GM19240 (cell line): Measurements from ENCODE around the gene PNPO.

Experiments
- DNase-seq: peaks from one replicate; pipeline ENCODE4 v3.0.0; 2011; ENCODE audit warnings: low spot score; ENCODE audit not compliant: insufficient read length

PNPO gene

DNA sequence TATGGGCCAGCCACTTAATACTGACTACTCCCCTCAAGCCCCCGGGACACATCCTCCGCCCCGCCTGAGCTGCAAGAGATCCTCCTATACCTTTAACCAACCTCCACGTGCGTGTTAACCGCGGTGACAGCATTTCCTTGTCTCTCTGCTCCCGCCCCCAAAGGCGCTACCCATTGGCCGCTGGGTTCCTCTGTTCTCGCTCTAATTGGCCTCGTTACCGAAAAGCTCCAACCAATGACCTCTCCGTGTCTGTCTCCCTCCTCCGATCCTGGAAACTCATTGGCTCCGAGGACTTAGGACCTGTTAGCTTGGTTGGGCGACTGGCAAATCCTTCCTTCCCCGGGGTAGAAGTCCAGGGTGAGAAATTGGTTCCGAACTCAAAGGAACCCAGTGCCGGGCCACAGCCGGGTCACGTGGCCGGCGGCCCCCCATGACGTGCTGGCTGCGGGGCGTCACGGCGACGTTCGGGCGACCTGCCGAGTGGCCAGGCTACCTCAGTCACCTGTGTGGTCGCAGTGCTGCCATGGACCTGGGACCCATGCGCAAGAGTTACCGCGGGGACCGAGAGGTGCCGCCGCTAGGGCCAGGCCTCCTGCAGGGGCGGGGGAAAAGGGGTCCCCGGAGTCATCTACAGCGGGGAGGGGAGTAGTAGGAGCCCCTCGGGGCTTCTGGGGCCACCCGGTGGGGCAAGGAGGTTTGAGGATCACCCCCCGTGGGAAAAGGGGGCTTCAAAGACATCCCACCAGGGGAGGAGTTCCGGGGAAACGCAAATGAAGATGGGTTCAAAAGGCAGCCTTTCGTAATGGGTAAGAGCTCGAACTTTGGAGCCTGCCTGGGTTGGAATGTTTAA lies at the start of gene PNPO:
Gene PNPO, plus strand, starts transcription at position 326 of the 850 bp plus-strand sequence. Its CDS starts 105 bp downstream, at position 431.
- peak; percentile 90 for DNase-seq

- no peak for DNase-seq
Measured at GRCh38 chr17:47894498-47895346, 46.6 kb upstream of the PNPO start.

- DNase-seq = no peak
Measured at GRCh38 chr17:47895347-47895855, 46.0 kb upstream of the PNPO start.

GRCh38 chr17:47895856-47896671 lies 45.3 kb upstream of the PNPO start, which contains the start of gene SP2:
SP2 (plus strand) TSS chr17:47896236; CDS start chr17:47896287, 51 bp downstream.
- peak; percentile 98 for DNase-seq

DNA sequence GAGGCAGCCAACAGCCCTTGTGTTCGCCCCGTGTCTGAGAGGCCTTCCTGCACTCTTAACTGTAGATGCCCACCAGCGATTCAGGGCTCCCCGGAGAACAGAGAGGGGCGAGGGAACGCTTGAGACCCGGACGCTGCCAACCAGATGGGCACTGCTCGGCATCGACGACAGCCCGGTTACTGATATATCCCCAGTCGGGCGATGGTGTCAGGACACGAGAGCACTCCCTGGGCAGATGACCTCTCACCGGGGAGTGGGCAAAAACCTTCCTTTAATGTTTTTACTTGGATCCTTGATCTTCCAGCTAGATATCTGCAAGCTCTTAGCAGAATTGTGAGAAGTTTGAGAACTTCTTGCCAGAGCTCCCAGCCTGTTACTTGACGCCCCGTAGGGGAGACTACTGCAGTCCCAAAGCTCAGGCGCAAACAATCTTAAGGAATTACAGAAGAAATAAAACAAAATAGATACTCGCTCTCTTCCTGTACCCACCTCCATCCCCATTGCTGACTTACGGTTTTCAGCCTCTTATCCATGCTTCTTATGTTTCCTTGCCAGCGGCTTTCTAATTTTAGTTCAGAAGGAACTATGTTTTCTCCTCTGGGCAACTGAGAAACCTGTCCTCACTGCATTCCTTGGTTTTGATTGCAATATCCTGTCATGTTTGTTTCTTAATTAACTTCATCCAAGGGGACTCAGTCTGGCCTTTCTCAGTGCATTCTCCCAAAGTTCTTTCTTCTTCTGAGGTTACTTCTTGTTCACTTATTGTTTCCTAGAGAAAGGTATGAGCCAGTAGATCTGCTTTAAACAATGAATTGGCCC lies 44.5 kb upstream of the PNPO start:
- DNase-seq = no peak

- DNase-seq = no peak
Measured at GRCh38 chr17:47897561-47897960, 43.8 kb upstream of the PNPO start.

- no peak for DNase-seq
Measured at GRCh38 chr17:47898241-47898640, 43.1 kb upstream of the PNPO start.

- DNase-seq = no peak
Measured at GRCh38 chr17:47899643-47900042, 41.7 kb upstream of the PNPO start.

GRCh38 chr17:47901423-47901822 lies 39.9 kb upstream of the PNPO start:
- DNase-seq = no peak

DNA sequence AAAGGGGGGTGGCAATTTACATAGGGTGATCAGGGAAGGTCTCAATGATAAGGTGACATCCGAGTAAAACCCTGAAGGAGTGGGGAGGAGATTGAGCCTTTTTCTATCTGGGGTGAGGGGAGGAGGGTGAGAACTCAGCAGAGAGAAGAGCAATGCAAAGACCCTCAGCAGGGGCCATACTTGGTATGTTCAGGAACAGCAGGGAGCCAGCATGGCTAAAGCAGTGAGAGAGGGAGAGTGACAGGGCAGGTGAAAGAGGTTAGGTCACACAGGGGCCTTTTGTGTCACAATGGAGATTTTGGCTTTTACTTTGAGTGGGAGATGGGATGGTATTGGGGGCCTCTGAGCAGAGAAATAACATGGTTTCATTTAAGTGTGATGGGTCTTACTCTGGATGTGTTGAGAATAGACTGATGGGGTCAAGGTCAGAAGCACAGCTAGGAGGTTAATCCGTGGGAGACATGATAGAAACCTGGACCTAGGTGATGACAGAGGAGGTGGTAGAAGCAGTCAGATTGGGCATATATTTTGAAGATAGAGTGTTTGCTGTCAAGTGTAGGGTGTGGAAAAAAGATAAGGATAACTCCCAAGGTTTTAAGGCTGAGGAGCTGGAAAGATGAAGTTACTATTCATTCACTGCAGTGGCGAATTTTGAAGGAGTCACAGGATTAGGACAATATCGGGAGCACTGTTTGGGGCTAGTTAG lies 39.2 kb upstream of the PNPO start:
- no peak for DNase-seq

GRCh38 chr17:47905221-47905733 lies 36.1 kb upstream of the PNPO start:
- DNase-seq = no peak

- no peak for DNase-seq
Measured at GRCh38 chr17:47906443-47906842, 34.9 kb upstream of the PNPO start.

DNA sequence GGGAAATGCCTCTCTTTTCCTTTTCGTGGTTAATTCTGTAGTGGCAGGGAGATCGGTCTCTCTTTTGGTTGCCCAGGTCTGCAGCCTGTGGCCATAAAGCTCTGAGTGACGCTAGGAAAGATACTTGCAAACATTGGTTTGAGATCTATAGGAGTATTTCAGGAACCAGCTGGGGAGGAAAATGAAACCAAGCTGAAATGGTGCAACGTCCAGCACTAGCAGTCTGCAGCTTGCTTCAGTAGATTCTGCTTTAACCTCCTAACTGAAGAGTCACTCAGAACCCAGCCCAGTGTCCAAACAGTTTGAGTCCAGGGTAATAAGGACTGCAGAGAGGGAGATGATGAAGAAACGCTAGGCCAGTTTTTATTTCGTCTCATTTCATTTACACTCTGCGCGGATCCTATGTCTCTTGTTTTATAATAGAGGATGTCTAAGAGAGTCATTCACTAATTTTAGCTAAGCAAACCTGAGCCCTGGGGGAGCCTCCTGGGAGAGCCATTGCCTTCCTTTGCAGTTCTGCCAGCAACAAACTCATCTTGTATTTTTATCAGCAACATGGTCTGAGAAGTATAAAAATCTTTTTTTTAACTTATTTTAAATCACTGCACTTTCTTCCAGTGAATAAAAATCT lies 33.3 kb upstream of the PNPO start:
- DNase-seq = no peak

- DNase-seq = no peak
Measured at GRCh38 chr17:47913050-47913449, 28.3 kb upstream of the PNPO start.

DNA sequence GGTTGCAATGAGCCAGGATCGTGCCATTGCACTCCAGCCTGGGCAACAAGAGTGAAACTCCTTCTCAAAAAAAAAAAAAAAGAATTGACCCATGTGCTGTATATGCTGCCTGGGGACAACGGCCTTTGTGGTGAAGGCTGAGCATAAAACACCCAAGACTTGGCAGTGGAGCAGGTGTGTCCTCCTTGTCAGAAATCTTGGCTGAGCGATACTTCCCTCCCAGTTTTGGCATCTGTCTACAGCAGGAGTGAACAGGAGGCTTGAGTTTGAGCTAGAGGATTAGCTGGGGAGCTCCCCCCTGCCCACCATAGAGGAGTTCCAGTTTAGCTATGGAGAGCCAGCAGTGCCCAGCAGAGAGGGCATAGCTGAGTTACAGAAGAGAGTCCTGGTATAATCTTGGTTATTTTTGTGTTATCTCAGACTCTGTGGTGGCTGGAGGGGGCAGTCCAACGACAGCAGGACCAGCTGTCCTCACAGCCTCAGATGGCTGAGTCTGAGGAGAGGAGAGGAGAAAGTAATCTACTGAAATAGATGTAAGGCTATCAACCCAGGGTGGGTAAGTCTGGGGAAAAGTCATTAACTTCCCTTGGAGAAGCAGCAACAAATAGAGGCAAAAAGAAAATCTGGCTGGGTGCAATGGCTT lies 26.9 kb upstream of the PNPO start:
- DNase-seq = no peak

DNA sequence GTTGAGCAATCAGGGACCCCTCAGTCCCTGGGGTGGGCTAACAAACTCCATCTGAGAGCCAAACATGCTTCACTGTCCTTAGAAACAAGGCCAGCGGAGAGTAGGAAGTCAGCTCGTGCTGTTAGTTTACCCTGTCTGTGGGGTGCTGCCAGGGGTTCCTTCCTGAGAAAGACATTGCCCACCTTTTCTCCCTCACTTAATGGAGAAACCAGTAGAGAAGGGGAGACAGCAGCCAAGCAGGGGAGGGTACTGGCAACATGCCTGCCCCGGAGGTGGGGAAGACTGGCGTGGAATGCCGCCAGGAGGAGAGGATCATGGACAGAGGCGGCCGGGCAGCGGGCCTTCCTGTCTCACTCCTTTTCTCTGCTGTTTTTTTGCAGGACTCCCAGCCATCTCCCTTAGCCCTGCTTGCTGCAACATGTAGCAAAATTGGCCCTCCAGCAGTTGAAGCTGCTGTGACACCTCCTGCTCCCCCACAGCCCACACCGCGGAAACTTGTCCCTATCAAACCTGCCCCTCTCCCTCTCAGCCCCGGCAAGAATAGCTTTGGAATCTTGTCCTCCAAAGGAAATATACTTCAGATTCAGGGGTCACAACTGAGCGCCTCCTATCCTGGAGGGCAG lies 25.5 kb upstream of the PNPO start:
- DNase-seq = no peak

DNA sequence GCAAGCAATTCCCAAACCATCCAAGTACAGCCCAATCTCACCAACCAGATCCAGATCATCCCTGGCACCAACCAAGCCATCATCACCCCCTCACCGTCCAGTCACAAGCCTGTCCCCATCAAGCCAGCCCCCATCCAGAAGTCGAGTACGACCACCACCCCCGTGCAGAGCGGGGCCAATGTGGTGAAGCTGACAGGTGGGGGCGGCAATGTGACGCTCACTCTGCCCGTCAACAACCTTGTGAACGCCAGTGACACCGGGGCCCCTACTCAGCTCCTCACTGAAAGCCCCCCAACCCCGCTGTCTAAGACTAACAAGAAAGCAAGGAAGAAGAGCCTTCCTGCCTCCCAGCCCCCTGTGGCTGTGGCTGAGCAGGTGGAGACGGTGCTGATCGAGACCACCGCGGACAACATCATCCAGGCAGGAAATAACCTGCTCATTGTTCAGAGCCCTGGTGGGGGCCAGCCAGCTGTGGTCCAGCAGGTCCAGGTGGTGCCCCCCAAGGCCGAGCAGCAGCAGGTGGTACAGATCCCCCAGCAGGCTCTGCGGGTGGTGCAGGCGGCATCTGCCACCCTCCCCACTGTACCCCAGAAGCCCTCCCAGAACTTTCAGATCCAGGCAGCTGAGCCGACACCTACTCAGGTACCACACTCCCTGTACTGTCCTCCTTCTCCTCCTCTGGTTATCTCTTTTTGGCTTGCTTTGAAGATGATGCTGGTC lies 24.7 kb upstream of the PNPO start:
- DNase-seq = no peak
